GM18951 (cell line): ENCODE data around the gene SAMD4B.
"Not testable (repeated sequence)": the region's sequence is repeated elsewhere in the genome, so short reads cannot be mapped to it uniquely, and the experiment has no call there.

Experiments
- POLR2A ChIP-seq: IDR thresholded peaks from 4 replicates; pipeline ENCODE4 v1.6.1; 2011; ENCODE audit warnings: mild to moderate bottlenecking; ENCODE audit not compliant: insufficient read length, insufficient read depth; ENCODE audit errors: extremely low read depth
- in situ Hi-C: fragments of 300-500 bp; cut with MboI; formaldehyde crosslinking; loops from one replicate; pipeline ENCODE4 v1.12.0; 2022; ENCODE audit warnings: low sequenced_read_pairs, mixed read lengths, inconsistent platforms; ENCODE audit not compliant: unreplicated experiment

SAMD4B gene

DNA sequence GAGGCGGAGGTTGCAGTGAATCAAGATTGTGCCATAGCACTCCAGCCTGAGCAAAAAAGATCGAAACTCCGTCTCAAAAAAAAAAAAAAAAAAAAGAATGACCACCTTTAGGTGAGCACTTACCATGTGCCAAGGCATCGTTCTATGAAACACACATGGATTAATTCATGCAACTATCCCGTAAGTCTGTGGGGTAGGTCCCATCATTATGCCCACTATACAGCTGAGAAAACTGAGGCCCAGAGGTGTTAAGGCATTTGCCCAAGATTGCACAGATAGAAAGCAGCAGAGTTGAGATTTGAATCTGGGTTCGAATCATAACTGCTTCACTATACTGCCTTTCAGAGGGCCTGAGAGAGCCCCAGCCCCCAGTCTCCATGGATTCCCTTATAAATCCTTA is 8.7 kb upstream of the SAMD4B start:
- in situ Hi-C loops, result no loop called here
- no peak for TF ChIP-seq POLR2A

DNA sequence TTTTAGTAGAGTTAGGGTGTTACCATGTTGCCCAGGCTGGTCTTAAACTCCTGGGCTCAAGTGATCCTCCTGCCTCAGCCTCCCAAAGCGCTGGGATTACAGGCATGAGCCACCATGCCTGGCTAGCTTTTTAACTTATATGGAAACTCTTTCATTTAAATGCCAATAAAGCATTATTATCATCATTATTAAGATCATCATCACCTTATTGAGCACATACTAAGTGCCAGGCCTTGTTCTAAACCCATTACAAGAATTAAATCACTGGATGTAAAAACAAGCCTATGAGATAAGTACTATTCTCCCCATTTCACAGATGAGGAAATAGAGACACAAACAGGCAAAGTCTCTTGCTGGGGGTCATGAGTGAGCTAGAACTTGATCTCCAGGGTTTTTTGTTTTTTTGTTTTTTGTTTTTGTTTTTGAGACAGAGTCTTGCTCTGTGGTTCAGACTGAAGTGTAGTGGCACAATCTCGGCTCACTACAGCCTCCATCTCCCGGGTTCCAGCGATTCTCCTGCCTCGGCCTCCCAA is 7.7 kb upstream of the SAMD4B start:
- in situ Hi-C loops, result no loop called here
- no peak for TF ChIP-seq POLR2A

DNA sequence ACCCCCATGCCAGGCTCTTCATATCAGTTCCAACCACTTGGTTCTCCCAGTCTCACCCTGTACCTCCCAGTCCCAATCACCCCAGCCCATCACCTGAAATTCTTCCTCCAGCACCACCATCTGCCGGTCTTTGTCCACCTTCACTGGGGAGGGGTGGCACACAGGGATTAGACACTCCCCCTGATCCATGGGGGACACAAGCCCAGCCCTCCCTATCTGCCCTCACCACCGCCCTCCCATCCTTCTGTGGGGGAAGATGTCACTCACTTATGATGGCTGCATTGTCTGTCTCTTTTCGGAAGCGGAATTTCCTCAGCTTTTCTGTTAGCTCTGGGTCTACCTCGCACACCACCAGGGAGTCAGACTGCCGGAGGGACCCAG is 7.1 kb upstream of the SAMD4B start:
- no peak for TF ChIP-seq POLR2A
- in situ Hi-C loops, result no loop called here

DNA sequence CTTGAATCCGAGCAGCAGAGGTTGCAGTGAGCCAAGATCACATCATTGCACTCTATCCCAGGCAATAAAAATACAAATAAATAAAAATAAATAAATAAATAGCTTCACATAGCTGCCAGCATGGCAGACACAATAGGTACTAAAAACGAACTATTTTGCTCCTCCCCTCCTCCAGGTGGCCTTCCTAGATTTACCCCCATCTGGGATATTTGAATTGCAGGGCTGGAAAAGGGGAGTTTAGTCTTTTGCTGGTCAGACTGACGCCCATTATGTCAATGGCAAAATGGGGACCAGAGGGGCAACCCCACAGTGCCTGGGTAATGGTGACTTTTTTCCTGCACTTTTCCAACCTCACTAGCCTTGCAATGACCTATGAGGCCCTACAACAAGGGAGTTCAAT is 5.7 kb upstream of the SAMD4B start:
- in situ Hi-C loops, result no loop called here
- no peak for TF ChIP-seq POLR2A

DNA sequence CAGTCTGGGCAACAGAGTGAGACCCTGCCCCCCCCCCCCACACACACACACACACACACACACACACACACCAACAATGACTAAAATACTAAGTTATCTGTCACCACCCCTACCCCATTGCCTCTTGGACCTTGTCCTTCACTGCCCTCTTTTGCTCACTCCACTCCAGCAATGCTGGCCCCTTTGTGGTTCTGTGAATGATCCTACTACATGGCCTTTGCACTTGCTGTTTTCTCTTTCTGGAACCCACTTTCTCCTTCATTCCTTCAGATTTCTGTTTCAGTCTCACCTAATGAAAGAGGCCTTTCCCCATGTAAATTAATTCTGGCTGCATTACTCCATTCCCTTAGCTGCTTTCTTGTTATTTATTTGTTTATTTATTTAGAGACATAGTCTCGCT is 2.5 kb upstream of the SAMD4B start:
- in situ Hi-C loops, result no loop called here

DNA sequence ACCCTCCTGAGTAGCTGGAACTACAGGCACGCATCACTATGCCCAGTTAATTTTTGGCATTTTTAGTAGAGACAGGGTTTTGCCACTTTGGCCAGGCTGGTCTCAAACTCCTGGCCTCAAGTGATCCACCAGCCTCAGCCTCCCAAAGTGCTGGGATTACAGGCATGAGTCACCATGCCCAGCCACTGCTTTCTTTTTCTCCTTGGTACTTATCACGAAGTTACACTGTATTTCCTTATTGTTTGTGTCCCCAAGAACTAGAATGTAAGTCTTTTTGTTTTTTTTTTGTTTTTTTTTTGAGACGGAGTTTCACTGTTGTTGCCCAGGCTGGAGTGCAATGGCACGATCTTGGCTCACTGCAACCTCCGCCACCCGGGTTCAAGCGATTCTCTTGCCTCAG is 2.1 kb upstream of the SAMD4B start:
- in situ Hi-C loops, result not testable (repeated sequence)

More for the DNA sequence above, 2.5 kb upstream of the SAMD4B start:
- TF ChIP-seq POLR2A, result no peak

DNA sequence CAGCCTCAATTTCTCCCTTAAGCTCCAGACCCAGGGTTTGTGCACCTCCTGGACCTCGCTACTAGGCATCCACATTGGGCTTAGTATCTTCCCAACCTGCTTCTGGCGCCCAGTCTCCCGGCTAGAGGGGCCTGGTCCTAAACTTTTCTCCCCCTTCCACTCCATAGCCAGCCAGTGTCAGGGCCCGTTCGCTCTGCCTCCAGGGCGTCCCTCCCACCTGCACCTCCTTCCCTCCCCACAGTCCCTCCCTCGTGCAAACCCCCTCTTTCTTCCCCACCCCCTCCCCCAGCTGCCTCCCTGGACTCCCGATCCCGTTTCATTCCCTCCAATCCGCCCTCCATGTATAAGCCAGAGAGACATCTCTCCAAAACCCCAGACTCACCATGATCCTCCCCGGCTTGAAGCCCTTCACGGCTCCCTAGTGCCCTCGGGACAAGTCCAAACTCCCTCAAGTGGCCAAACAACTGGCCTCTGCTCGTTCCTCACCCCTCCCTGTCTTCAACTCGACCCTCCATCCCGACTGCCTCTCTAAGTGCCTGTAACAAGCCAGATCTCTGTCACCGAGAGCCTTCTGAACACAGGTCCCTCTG is 997 bp upstream of the SAMD4B start:
- TF ChIP-seq POLR2A, result no peak
- in situ Hi-C loops, result no loop called here

DNA sequence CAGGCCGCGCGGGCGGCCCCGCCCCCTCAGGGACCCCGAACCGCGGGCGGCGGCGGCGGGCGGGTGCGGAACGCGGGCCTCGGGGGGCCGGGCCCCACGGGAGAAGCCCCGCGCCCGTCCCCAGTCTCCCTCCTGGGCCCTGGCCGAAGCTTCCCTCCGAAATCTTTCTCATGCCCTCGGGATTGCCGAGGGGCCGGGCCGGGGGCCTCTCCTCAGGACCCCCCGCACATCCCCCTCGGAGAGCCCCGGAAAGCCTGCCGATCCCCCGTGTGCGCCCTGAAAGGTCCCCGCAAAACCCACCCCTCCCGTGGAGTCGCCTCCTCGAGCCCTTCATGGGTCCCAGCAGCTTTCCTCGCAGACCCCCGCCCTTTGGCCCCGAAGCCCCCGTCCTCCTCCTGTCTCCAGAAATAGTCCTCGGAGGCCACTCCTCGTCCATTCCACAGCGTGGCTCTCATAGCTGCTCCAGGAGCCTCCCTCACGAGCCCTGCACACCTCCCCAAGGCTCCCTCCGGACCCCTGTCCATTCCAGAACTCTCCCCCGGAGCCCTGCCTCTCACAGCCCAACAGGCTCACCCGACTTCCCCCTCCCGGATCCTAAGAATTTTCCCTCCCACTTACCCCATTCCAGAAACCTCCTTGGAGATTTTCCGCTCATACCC is 555 bp downstream of the SAMD4B start:
- in situ Hi-C loops, result no loop called here
- no peak for TF ChIP-seq POLR2A

DNA sequence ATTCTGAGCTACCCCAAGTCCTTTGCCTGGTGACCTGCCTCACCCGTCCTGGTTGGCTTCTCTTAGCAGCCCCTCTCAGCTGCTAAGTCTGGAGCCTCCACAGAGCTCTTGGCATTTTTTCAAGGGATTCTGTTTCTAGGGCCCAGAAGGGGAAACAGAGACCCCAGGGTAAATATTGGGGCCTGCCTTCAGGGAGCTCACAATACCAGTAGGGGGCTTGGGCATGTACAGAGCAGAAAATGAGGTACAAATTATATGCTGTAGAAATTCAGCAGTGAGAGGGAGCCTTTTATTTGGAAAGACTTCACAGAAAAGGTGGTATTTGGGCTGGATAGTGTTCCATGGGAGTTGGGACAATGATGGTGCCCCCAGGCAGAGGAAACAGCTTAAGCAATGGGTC is 3.7 kb downstream of the SAMD4B start:
- in situ Hi-C loops, result no loop called here
- TF ChIP-seq POLR2A, result no peak

DNA sequence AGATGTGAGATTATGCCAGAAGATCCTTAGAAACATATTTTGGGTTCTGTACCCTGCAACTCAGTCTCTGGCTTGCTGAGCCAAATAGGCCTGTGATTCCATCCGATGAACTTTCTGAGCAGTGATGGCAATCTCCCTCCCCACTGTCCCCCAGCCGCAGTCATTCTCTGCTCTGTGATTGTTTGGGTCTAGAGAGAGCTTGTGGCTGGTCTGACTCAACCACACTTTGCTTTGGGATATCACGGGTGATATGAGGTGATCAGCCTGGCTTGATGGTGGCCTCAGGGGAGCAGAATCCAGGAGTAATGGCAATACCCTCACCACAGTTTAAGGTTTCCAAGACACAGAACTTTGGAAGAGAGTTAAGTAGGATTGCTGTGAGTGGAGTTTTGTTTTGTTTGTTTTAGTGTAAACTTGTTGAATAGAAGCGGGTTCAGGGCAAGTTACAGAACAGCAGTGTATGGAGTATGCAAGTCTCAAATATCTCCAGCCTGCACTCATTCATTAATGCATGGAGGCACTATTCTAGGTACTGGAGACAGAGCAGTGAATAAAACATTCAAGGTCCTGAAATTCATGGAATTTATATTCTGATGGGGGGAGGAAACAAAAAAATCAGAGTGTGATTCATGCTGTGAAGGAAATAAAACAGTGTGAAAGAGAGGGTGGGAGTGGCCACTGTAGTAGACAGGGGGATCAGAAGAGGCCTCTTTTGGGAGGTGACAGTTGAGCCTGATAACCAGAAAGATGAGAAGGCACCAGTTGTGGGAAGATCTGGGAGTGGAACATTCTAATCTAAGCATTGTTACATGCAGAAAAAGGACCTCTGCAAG is 5.3 kb downstream of the SAMD4B start:
- in situ Hi-C loops, result no loop called here
- TF ChIP-seq POLR2A, result no peak

DNA sequence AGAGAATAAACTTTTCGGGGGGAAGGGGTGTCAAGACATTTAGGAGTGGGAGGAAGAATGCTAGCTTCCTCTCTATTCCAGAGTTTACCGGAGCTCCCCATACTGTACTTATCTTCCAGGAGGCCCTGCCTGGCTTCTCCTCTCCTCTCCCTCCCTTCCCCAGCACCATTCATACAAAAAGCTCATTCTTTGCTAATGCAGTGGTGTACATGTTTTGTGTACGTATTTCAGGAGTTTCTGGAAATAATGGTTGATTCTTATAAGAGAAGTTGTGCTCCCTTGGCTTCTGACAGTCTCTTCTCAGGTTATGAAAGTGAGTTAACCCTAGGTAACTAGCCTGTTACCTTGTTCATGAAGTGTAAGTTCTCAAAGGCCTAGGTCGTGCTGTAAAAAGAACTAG is 7.1 kb downstream of the SAMD4B start:
- TF ChIP-seq POLR2A, result no peak
- in situ Hi-C loops, result no loop called here

DNA sequence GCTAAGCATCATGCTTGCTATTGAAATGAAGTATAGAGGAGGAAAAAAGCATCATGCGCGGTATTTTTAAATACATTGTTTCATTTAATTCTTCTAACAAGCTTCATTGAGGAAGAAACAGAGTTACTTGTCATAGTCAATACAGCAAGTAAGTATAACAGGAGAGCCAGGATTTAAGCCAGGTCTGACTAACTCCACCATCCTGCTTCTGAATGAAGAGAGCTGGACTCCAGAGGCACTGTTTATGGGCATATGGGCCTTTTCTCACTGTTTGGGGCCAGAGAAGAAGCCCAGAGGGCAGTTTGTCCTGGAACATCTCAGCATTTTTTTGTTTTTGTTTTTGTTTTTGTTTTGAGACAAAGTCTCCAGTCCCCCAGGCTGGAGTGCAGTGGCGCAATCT is 7.9 kb downstream of the SAMD4B start:
- TF ChIP-seq POLR2A, result no peak
- in situ Hi-C loops, result no loop called here

DNA sequence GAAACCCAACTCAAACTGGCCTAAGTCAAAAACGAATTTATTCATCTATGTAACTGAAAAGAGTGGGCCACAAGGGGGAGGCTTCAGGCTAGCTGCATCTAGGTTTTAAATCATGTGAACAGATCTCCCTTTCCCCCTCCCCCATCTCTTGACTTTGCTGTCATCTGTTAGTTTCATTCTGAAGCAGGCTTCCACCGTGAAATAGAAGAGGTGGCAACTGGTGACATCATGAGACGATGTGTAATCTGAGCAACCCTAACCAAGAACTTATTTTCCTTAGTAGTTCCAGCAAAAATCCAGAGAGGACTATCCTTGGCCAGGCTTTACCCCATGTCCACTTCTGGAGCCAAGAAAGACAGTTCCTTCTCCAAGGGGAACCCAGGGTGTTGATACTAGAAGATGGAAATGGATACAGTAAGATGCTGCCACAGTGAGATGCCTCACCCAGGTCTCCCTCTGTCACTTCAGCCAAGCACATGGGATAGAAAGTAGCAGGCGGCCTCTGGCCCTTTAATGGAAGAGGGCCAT is 9.4 kb downstream of the SAMD4B start:
- no peak for TF ChIP-seq POLR2A
- in situ Hi-C loops, result no loop called here

DNA sequence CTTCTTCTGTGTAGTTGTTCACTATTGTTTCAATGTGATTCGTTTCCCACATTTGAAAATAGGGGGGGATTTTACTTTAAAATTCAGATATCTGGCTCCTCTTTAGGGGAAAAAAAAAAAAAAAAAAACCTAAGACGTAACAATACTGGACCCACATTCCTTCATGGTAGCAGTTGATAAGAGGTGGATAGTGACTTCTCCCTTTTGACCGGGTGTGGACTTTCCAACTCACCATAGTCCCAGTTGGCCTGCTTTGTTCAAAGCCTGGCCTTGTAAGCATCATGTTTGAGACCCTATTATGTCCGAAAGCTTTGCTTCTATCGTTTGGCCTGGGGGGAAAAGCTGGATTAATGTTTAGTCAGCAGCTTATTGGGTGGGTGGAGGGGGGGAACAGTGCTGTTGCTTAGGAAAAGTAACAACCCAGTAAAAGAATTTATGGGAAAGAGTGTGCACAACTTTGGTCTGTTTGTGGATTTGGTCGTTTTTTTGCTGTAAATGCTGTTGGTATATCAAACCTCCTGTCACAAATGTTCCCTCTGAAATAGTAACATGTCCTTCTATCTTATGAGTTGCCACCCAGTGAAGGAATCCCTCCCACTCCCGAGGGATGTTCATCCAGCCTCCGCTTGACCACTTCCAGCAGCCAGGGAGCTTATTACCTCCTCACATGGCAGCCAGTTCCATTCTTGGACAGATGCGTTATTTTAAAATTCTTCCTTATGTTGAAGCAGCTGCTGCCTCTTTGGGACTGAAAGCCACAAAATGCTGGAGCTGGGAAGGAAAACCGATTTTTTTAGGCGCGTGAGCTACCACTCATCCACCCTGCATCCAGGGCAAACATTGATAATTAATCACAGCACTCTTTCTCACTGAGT is 10.4 kb downstream of the SAMD4B start:
- in situ Hi-C loops, result no loop called here

More for the DNA sequence above, 10.4 kb downstream of the SAMD4B start:
- no peak for TF ChIP-seq POLR2A
